MCF 10A (cell line): ENCODE measurements around the gene SETBP1. TPM values are rescaled to one million over a fixed set of nuclear protein-coding genes. Genes with fewer than 3 reads are reported as not detected.

Experiments
- BruUV-seq: library from RNA; stranded (reverse); fragments of 400-500 nt; replicated peaks from 2 replicates; lab custom pipeline; 2021; lab: Mats Ljungman, UMichigan
- CTCF ChIA-PET: fragments of 300-600 bp; sonication (Branson Sonifier 250); formaldehyde crosslinking; extraction: SDS; loops from one replicate; lab custom pipeline; 2021; ENCODE audit warnings: antibody characterized with exemption, inconsistent platforms; lab: Yijun Ruan, JAX
- POLR2A ChIA-PET: fragments of 300-600, 350-650 bp; sonication (Branson Sonifier 250); formaldehyde crosslinking; extraction: SDS; loops from one replicate; lab custom pipeline; 2020; ENCODE audit warnings: antibody characterized with exemption, inconsistent platforms; lab: Yijun Ruan, JAX
- DNase-seq: peaks from one replicate; pipeline ENCODE4 v3.0.0-alpha.2; 2018; ENCODE audit not compliant: unreplicated experiment
- H3K27ac Mint-ChIP-seq: one replicate; pipeline ENCODE4 v1.8.0; 2022; ENCODE audit warnings: mild to moderate bottlenecking, low read depth, mixed read lengths; ENCODE audit not compliant: unreplicated experiment
- H3K27me3 Mint-ChIP-seq: one replicate; pipeline ENCODE4 v1.8.0; 2022; ENCODE audit warnings: mixed read lengths; ENCODE audit not compliant: insufficient read depth, unreplicated experiment
- H3K36me3 Mint-ChIP-seq: one replicate; pipeline ENCODE4 v1.8.0; 2022; ENCODE audit warnings: mild to moderate bottlenecking, moderate library complexity, mixed read lengths; ENCODE audit not compliant: insufficient read depth, unreplicated experiment
- H3K4me1 Mint-ChIP-seq: one replicate; pipeline ENCODE4 v1.8.0; 2022; ENCODE audit warnings: mixed read lengths; ENCODE audit not compliant: insufficient read depth, unreplicated experiment
- H3K4me3 Mint-ChIP-seq: one replicate; pipeline ENCODE4 v1.8.0; 2022; ENCODE audit warnings: mild to moderate bottlenecking, moderate library complexity, mixed read lengths; ENCODE audit not compliant: unreplicated experiment
- H3K9me3 Mint-ChIP-seq: one replicate; pipeline ENCODE4 v1.8.0; 2022; ENCODE audit warnings: mixed read lengths; ENCODE audit not compliant: unreplicated experiment
- intact Hi-C: fragments of 100-400 bp; cut with micrococcal nuclease; formaldehyde crosslinking; loops from 2 replicates; pipeline ENCODE4 v1.14.1; 2022
- total RNA-seq: library from RNA; stranded (reverse); gene quantifications from 2 replicates; pipeline ENCODE4 v1.2.3, GENCODE V29; 2022
- TF ChIP-seq, protein P1 (sequence below): fragments of 200-600 bp; IDR thresholded peaks from one replicate; pipeline ENCODE4 v1.8.0; 2022; ENCODE audit warnings: antibody characterized with exemption, mild to moderate bottlenecking; ENCODE audit not compliant: unreplicated experiment

Gene SETBP1
- total RNA-seq, 1 experiment from 2014 or later = 4.8 TPM

GRCh38 chr18:44671914-44672313 lies 8.8 kb upstream of the SETBP1 start:
- Mint-ChIP-seq H3K9me3 (no peaks in the 10 kb centered on the region), H3K4me1 (no peaks in the 10 kb centered on the region), H3K36me3 (no peaks in the 10 kb centered on the region), H3K4me3 (no peak overlapping the region), H3K27me3 (no peaks in the 10 kb centered on the region), H3K27ac (no peak overlapping the region)
- TF ChIP-seq, protein P1, sequence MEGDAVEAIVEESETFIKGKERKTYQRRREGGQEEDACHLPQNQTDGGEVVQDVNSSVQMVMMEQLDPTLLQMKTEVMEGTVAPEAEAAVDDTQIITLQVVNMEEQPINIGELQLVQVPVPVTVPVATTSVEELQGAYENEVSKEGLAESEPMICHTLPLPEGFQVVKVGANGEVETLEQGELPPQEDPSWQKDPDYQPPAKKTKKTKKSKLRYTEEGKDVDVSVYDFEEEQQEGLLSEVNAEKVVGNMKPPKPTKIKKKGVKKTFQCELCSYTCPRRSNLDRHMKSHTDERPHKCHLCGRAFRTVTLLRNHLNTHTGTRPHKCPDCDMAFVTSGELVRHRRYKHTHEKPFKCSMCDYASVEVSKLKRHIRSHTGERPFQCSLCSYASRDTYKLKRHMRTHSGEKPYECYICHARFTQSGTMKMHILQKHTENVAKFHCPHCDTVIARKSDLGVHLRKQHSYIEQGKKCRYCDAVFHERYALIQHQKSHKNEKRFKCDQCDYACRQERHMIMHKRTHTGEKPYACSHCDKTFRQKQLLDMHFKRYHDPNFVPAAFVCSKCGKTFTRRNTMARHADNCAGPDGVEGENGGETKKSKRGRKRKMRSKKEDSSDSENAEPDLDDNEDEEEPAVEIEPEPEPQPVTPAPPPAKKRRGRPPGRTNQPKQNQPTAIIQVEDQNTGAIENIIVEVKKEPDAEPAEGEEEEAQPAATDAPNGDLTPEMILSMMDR = no peak
- intact Hi-C loops = loop anchor here (10.0 kb wide), 1 partner anchor 347 kb away; no protein-coding TSS in a partner anchor
- CTCF ChIA-PET = interaction anchor here (2.0 kb wide), 1 partner anchor 541 kb away, joined by 5 read pairs; no protein-coding TSS in a partner anchor
- no TSS peak for BruUV-seq
- POLR2A ChIA-PET = interaction anchor here (0.6 kb wide), 1 partner anchor 110 kb away, joined by 3 read pairs; no protein-coding TSS in a partner anchor
- DNase-seq = no peak

DNA sequence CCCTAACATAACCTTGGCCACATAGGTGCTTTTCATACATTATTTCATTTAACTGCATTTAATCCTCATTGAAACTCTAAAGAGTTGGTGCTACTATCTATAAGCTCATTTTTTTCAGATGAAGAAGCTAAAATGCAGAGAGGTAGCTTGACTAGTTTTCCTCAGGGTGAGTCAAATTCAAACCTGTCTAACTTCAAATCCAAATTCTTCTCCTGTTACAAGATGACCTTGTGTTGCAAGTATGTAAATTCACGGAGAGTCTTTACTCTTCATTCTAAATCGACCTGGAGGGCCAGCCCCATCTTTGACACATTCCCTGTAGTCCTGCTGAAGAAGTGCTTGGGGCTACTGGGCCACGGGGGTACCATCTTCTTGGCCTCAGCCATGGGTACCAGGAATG lies 8.2 kb upstream of the SETBP1 start:
- intact Hi-C loops = loop anchor here (10.0 kb wide), 1 partner anchor 348 kb away; no protein-coding TSS in a partner anchor
- POLR2A ChIA-PET = interaction anchor here (0.7 kb wide), 1 partner anchor 12 kb away, joined by 3 read pairs; no protein-coding TSS in a partner anchor
- no TSS peak for BruUV-seq
- Mint-ChIP-seq H3K27ac (no peak overlapping the region), H3K4me1 (no peaks in the 10 kb centered on the region), H3K9me3 (no peaks in the 10 kb centered on the region), H3K4me3 (no peak overlapping the region), H3K36me3 (no peaks in the 10 kb centered on the region), H3K27me3 (no peaks in the 10 kb centered on the region)
- CTCF ChIA-PET = interaction anchor here (0.8 to 2.0 kb wide), 2 partner anchors 541 to 883 kb away, joined by 3 to 5 read pairs; no protein-coding TSS in a partner anchor
- no peak for DNase-seq
- TF ChIP-seq, protein P1 = no peak

- POLR2A ChIA-PET = interaction anchor here (0.6 to 0.7 kb wide), 2 partner anchors 12 to 312 kb away, joined by 3 read pairs; no protein-coding TSS in a partner anchor
- no peak for DNase-seq
- no TSS peak for BruUV-seq
- intact Hi-C loops = loop anchor here (10.0 kb wide), 1 partner anchor 349 kb away; no protein-coding TSS in a partner anchor
- no peak overlapping the region for H3K27ac Mint-ChIP-seq
- H3K36me3 Mint-ChIP-seq = no peaks in the 10 kb centered on the region
- no peak overlapping the region for H3K4me3 Mint-ChIP-seq
- no peaks in the 10 kb centered on the region for H3K27me3 Mint-ChIP-seq
- TF ChIP-seq, protein P1 = no peak
- no peaks in the 10 kb centered on the region for H3K4me1 Mint-ChIP-seq
- CTCF ChIA-PET = interaction anchor here (2.0 kb wide), 1 partner anchor 540 kb away, joined by 5 read pairs; no protein-coding TSS in a partner anchor
- H3K9me3 Mint-ChIP-seq = no peaks in the 10 kb centered on the region
Measured at GRCh38 chr18:44673256-44673880, 7.3 kb upstream of the SETBP1 start.

DNA sequence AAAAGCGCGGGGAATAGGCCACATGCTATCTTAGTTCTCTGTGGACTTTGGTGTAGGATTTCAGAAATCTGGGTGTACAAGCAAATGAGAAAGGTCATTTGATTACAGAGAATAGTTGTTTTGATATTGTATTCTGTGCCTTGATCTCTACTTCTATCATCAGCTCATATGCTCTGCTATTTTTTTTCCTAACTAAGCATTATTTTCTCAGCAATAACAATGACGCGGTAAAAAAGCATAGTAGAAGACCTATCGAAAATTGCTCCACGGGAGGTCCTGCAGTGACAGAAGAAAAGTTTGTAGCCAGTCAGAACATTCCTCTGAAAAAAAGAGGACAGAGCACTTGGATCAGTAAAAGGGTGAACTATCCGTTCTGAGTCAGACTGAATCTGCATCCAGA lies 2.8 kb upstream of the SETBP1 start:
- POLR2A ChIA-PET = no interaction called here
- CTCF ChIA-PET = no interaction called here
- H3K4me3 Mint-ChIP-seq = no peak overlapping the region
- H3K4me1 Mint-ChIP-seq = no peaks in the 10 kb centered on the region
- DNase-seq = no peak
- H3K27ac Mint-ChIP-seq = no peak overlapping the region
- H3K36me3 Mint-ChIP-seq = no peaks in the 10 kb centered on the region
- BruUV-seq = no TSS peak
- no peaks in the 10 kb centered on the region for H3K27me3 Mint-ChIP-seq
- H3K9me3 Mint-ChIP-seq = no peaks in the 10 kb centered on the region
- intact Hi-C loops = loop anchor here (2.0 to 10.0 kb wide), 6 partner anchors 99 to 1055 kb away; no protein-coding TSS in a partner anchor
- TF ChIP-seq, protein P1 = no peak
